GM12878 (cell line): ENCODE data around the gene SLC12A3. TPM values are rescaled to one million over a fixed set of nuclear protein-coding genes. Genes with fewer than 3 reads are reported as not detected.

Experiments used
- ATF7 ChIP-seq: fragments of 450-650 bp; IDR thresholded peaks from 2 replicates; pipeline ENCODE4 v1.6.1; 2016; ENCODE audit warnings: low read depth, mild to moderate bottlenecking
- BCL11A ChIP-seq: IDR thresholded peaks from 2 replicates; pipeline ENCODE4 v1.6.1; 2011; ENCODE audit warnings: low read depth, low read length
- BCLAF1 ChIP-seq: fragments of 450-650 bp; IDR thresholded peaks from 2 replicates; pipeline ENCODE4 v1.6.1; 2017; ENCODE audit warnings: antibody characterized with exemption, mild to moderate bottlenecking, moderate library complexity
- BMI1 ChIP-seq: fragments of 450-650 bp; IDR thresholded peaks from 2 replicates; pipeline ENCODE4 v1.6.1; 2016; ENCODE audit warnings: mild to moderate bottlenecking, moderate library complexity, borderline replicate concordance
- CEBPB ChIP-seq, 2 experiments: fragments of 150-350 bp in 1 of 2; IDR thresholded peaks; 2 replicates each; pipeline ENCODE4 v1.6.1; 2012 to 2014; ENCODE audit warnings: low read depth in 2 of 2, low read length in 2 of 2, borderline replicate concordance in 1 of 2, inconsistent platforms in 1 of 2
- ESRRA ChIP-seq: IDR thresholded peaks from 2 replicates; pipeline ENCODE4 v1.6.1; 2012; ENCODE audit warnings: mild to moderate bottlenecking, low read length, improper control_type of control experiment
- MEF2A ChIP-seq: IDR thresholded peaks from 2 replicates; pipeline ENCODE4 v1.6.1; 2011; ENCODE audit warnings: low read depth, mild to moderate bottlenecking, low read length, moderate library complexity; ENCODE audit not compliant: insufficient read depth
- MEF2B ChIP-seq: fragments of 450-650 bp; IDR thresholded peaks from 2 replicates; pipeline ENCODE4 v1.6.1; 2018; ENCODE audit warnings: mild to moderate bottlenecking, moderate library complexity; ENCODE audit not compliant: partially characterized antibody, poor library complexity, severe bottlenecking
- MYB ChIP-seq: fragments of 150-350 bp; IDR thresholded peaks from 2 replicates; pipeline ENCODE4 v1.6.1; 2014; ENCODE audit warnings: mild to moderate bottlenecking, low read depth, low read length, borderline replicate concordance
- NR2C2 ChIP-seq: IDR thresholded peaks from 2 replicates; pipeline ENCODE4 v1.6.1; 2011; ENCODE audit warnings: borderline replicate concordance, low read depth; ENCODE audit not compliant: control insufficient read depth, insufficient read length
- SMC3 ChIP-seq: IDR thresholded peaks from 2 replicates; pipeline ENCODE4 v1.6.1; 2011; ENCODE audit warnings: low read length, improper control_type of control experiment, borderline replicate concordance
- SUPT20H ChIP-seq: IDR thresholded peaks from 2 replicates; pipeline ENCODE4 v1.6.1; 2011; ENCODE audit warnings: low read depth, mild to moderate bottlenecking, low read length, moderate library complexity, borderline replicate concordance; ENCODE audit not compliant: control insufficient read depth
- TAF1 ChIP-seq: IDR thresholded peaks from 2 replicates; pipeline ENCODE4 v1.6.1; 2011; ENCODE audit warnings: mild to moderate bottlenecking, low read depth, low read length, borderline replicate concordance
- TCF12 ChIP-seq: IDR thresholded peaks from 2 replicates; pipeline ENCODE4 v1.6.1; 2011; ENCODE audit warnings: low read depth, mild to moderate bottlenecking, low read length
- polyA plus RNA-seq, 11 experiments: library from polyadenylated mRNA; depleted of rRNA in 4 of 11; unstranded in 6 of 11; stranded (reverse) in 5 of 11; fragments of >200 nt; fragmentation: Nextera tagmentation in 4 of 11; fragmentation: Illumina TruSeq in 1 of 11; extraction: Ambion mirVana in 4 of 11; extraction: Trizol in 1 of 11; gene quantifications; 1 replicate in 1 of 11; 2 replicates in 10 of 11; pipeline versions ENCODE4 v1.2.1 to v1.2.3, GENCODE V29; 2011 to 2016; ENCODE audit warnings: inconsistent platforms in 2 of 11, missing spikeins in 2 of 11, low read depth in 1 of 11
- total RNA-seq, 4 experiments: library from RNA; depleted of rRNA in 3 of 4; stranded (reverse); fragments of >200 nt in 3 of 4; fragmentation: Illumina TruSeq in 1 of 4; extraction: Trizol in 1 of 4; gene quantifications; 2 replicates each; pipeline versions ENCODE4 v1.2.1 to v1.2.3, GENCODE V29; 2013 to 2021
- TF ChIP-seq, protein P1 (sequence below): fragments of 450-650 bp; IDR thresholded peaks from 2 replicates; pipeline ENCODE4 v1.6.1; 2017; ENCODE audit warnings: mild to moderate bottlenecking, moderate library complexity
- TF ChIP-seq, protein P2 (sequence below): fragments of 150-350 bp; IDR thresholded peaks from 2 replicates; pipeline ENCODE4 v1.6.1; 2016; ENCODE audit warnings: low read depth, low read length

The SLC12A3 gene
- total and polyA plus RNA-seq, 10 of the 15 experiments (the other 5 are each of a cell fraction or from before 2014, with no cell fraction given): 0.05 to 6.3 (median 3.1) TPM

DNA sequence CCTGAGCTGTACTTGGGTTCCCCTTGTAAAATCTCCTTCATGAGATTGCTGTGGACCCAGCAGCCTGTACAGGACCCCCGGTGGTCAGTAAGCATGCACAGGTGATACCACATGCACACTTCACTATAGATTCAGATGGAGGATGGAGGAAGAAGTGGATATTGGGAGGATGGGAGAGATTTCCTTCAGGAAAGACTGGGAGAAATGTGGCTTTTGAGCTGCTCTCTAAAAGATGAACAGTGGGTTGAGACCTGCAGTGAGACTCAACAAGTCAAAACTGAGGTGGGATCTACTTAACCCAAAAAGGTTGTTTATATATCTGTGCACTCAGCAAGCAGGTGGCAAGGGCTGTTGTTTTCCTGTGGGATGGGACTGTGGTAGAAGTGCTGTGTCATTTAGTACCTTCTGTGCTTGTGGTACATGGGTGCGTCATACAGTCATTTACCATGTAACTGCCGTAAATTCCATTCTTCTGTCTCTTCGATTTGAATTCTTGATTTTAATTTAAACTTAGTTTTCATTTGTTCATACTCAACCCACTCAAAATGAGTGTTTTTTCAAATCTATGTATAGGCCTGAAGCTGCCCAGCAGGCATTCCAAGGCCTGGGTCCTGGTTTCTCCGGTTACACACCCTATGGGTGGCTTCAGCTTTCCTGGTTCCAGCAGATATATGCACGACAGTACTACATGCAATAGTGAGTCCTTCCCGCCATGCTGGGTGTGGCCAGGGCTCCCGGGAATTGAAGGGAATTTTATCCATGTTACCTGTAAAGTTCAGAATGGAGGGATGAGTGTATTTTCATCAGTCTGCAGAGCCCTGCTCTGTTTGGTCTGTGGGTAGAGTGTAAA lies 73.9 kb downstream of the SLC12A3 start (continued):
- TF ChIP-seq, protein P1, sequence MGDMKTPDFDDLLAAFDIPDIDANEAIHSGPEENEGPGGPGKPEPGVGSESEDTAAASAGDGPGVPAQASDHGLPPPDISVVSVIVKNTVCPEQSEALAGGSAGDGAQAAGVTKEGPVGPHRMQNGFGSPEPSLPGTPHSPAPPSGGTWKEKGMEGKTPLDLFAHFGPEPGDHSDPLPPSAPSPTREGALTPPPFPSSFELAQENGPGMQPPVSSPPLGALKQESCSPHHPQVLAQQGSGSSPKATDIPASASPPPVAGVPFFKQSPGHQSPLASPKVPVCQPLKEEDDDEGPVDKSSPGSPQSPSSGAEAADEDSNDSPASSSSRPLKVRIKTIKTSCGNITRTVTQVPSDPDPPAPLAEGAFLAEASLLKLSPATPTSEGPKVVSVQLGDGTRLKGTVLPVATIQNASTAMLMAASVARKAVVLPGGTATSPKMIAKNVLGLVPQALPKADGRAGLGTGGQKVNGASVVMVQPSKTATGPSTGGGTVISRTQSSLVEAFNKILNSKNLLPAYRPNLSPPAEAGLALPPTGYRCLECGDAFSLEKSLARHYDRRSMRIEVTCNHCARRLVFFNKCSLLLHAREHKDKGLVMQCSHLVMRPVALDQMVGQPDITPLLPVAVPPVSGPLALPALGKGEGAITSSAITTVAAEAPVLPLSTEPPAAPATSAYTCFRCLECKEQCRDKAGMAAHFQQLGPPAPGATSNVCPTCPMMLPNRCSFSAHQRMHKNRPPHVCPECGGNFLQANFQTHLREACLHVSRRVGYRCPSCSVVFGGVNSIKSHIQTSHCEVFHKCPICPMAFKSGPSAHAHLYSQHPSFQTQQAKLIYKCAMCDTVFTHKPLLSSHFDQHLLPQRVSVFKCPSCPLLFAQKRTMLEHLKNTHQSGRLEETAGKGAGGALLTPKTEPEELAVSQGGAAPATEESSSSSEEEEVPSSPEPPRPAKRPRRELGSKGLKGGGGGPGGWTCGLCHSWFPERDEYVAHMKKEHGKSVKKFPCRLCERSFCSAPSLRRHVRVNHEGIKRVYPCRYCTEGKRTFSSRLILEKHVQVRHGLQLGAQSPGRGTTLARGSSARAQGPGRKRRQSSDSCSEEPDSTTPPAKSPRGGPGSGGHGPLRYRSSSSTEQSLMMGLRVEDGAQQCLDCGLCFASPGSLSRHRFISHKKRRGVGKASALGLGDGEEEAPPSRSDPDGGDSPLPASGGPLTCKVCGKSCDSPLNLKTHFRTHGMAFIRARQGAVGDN: no peak; the same call in 1 of the 2 replicates
- TF ChIP-seq BCLAF1 (0 out of 2 replicates have a peak, but pooled peaks have one; percentile 13), BCL11A (no peak; the same call in 1 of the 2 replicates), MYB (0 out of 2 replicates have a peak, but pooled peaks have one; percentile 28), ESRRA (no peak), TCF12 (peak; percentile 66; the same call in 1 of the 2 replicates), MEF2B (peak; percentile 11), TAF1 (no peak), ATF7 (0 out of 2 replicates have a peak, but pooled peaks have one; percentile 31), SMC3 (no peak), MEF2A (0 out of 2 replicates have a peak, but pooled peaks have one; percentile 3), BMI1 (peak; percentile 63), CEBPB (IDR thresholded peaks at IDR 0.05; ENCODE audit: borderline replicate concordance in 1 of 2, low read depth in 2 of 2, low read length in 2 of 2) (no peak), NR2C2 (no peak), SUPT20H (no peak)
- TF ChIP-seq, protein P2, sequence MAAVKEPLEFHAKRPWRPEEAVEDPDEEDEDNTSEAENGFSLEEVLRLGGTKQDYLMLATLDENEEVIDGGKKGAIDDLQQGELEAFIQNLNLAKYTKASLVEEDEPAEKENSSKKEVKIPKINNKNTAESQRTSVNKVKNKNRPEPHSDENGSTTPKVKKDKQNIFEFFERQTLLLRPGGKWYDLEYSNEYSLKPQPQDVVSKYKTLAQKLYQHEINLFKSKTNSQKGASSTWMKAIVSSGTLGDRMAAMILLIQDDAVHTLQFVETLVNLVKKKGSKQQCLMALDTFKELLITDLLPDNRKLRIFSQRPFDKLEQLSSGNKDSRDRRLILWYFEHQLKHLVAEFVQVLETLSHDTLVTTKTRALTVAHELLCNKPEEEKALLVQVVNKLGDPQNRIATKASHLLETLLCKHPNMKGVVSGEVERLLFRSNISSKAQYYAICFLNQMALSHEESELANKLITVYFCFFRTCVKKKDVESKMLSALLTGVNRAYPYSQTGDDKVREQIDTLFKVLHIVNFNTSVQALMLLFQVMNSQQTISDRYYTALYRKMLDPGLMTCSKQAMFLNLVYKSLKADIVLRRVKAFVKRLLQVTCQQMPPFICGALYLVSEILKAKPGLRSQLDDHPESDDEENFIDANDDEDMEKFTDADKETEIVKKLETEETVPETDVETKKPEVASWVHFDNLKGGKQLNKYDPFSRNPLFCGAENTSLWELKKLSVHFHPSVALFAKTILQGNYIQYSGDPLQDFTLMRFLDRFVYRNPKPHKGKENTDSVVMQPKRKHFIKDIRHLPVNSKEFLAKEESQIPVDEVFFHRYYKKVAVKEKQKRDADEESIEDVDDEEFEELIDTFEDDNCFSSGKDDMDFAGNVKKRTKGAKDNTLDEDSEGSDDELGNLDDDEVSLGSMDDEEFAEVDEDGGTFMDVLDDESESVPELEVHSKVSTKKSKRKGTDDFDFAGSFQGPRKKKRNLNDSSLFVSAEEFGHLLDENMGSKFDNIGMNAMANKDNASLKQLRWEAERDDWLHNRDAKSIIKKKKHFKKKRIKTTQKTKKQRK: no peak
